GM18507 (cell line): ENCODE measurements around the gene PRRC2B.
"Not testable (repeated sequence)": the region's sequence is repeated elsewhere in the genome, so short reads cannot be mapped to it uniquely, and the experiment has no call there.

Experiments
- DNase-seq: peaks from one replicate; pipeline ENCODE4 v3.0.0; 2011; ENCODE audit warnings: low read depth; ENCODE audit not compliant: insufficient read length; ENCODE audit errors: extremely low spot score
- FAIRE-seq: peaks from 2 replicates; lab custom pipeline; 2011; peaks lifted over from hg19 to GRCh38; lab: Jason Lieb, UNC

PRRC2B gene

DNA sequence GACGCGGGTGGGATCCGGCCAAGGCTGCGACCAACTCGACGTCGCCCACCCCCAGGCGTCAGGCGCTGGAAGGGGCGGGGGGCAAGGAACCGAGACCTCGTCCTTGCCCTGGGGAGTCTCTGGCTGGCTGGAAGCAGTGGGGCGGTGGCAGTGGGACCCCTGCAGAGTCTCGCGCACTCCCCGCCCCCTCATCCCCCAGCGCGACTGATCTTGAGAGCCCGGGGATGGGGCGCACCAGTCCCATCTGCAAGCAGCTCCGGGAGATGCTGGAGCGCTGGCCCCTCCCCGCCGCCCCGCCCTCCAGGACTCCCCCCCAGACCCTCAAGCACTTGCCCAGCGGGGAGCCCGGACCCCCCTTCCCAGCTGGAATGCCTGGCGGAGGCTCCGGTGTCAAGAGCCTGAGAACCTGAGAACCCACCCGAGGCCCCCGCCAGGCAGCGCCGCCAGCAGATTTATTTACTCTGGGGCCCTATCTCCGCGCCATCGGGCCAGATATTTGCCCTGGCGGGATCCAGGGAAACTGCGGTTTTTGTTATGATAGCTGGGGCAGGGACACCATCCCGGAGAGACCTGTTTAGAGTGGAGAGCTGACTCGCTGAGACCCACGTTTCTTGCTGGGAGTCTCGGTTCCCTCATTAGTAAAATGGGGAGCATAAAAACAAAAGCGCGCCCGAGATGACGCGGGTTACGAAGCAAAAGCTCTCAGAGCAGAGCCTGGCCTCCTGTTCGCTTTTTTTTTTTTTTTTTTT is 152.6 kb downstream of the PRRC2B start:
- FAIRE-seq = no peak
- DNase-seq = no peak

DNA sequence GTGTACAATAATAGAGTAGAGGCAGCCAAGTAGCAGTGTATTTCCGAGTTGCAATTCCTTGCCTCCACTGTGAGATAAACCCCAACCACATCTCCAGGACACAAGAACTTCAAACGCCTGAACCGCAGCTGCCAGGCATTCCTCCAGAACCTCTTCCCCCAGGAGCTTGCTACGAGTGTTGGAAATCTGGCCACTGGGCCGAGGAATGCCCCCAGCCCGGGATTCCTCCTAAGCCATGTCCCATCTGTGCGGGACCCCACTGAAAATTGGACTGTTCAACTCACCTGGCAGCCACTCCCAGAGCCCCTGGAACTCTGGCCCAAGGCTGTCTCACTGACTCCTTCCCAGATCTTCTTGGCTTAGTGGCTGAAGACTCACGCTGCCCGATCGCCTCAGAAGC is 155.3 kb downstream of the PRRC2B start:
- DNase-seq, FAIRE-seq: not testable (repeated sequence)
